ENCODE results near the gene ZNF329. TPM values are rescaled to one million over a fixed set of nuclear protein-coding genes. Genes with fewer than 3 reads are reported as not detected.

The ZNF329 gene
- total RNA-seq, 2 donors from 2014 or later: 16.7 to 24.7 TPM

DNA sequence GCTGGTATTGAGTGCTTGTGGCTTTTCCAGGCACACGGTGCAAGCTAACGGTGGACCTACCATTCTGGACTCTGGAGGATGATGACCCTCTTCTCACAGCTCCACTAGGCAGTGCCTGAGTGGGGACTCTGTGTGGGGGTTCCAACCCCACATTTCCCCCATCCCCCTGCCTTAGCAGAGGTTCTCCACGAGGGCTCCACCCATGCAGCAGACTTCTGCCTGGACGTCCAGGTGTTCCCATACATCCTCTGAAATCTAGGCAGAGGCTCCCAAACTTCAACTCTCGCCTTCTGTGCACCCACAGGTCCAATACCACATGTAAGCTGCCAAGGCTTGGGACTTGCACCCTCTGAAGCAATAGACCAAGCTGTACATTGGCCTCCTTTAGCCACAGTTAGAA is 27.2 kb downstream of the ZNF329 start:
- Histone ChIP-seq H3K9me3 (ENCODE audit: control insufficient read depth, low read length) (peaks cover 88% of the 10 kb centered on the region), H3K27me3 (ENCODE audit: control insufficient read depth, insufficient read depth, low read length, poor library complexity, severe bottlenecking) (no peaks in the 10 kb centered on the region), H3K36me3 (ENCODE audit: control insufficient read depth, insufficient read depth, low read length) (peaks cover 21% of the 10 kb centered on the region), H3K4me3 (ENCODE audit: low read length) (no peak overlapping the region), H3K4me1 (ENCODE audit: control insufficient read depth, insufficient read depth, low read length) (no peaks in the 10 kb centered on the region), H3K27ac (ENCODE audit: low read depth, low read length) (no peak overlapping the region), H3K9ac (ENCODE audit: extremely low read depth, low read length, poor library complexity, severe bottlenecking) (no peak overlapping the region)
- TF ChIP-seq CTCF (conservative IDR thresholded peaks at IDR 0.05): no peak
- Mint-ChIP-seq H3K27me3 (ENCODE audit: insufficient read depth) (peaks cover 2% of the 10 kb centered on the region), H3K27ac (no peak overlapping the region), H3K9me3 (peaks cover 96% of the 10 kb centered on the region), H3K4me3 (no peak overlapping the region), H3K4me1 (no peaks in the 10 kb centered on the region), H3K36me3 (ENCODE audit: low read depth) (peaks cover 29% of the 10 kb centered on the region)
- DNase-seq: no peak
- 63 to 64% methylated on average over 5 of the region's 5 CpGs for WGBS, 2 experiments (ENCODE audit: insufficient coverage in 1 of 2, insufficient read length in 1 of 2)

DNA sequence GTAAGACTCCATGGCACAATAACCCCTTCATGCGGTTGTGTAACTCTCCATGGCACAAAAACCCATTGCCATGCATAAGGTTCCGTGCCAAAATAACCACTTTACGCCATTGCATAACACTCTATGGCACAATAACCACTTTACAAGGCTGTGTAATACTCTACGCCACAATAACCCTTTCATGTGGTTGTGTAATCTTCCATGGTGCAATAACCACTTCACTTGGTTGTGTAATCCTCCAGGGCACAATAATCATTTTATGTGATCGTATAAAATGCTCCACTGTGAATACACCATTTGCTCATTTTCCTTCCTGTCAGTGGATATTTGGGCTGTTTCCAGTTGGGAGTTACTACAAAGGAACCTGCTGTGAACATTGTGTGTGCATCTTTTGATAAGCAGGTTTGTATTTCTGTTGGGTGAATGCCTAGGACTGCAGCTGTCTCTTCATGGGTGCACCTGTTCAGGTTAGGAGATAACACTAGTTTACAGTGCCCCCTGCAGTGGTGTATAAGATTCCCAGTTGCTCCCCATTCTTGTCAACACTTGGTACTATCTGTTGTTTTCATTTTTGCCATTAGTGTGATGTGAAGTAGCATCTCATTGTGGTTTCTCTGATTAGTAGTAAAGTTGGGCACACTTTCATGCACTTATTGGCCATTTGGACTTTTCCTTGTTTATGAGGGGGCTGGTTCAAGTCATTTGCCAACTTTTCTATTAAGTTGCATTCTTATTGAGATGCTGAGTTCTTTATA is 31.4 kb downstream of the ZNF329 start:
- Histone ChIP-seq H3K9ac (ENCODE audit: extremely low read depth, low read length, poor library complexity, severe bottlenecking) (no peak overlapping the region), H3K9me3 (ENCODE audit: control insufficient read depth, low read length) (peaks cover 74% of the 10 kb centered on the region), H3K4me3 (ENCODE audit: low read length) (no peak overlapping the region), H3K36me3 (ENCODE audit: control insufficient read depth, insufficient read depth, low read length) (no peaks in the 10 kb centered on the region), H3K27me3 (ENCODE audit: control insufficient read depth, insufficient read depth, low read length, poor library complexity, severe bottlenecking) (no peaks in the 10 kb centered on the region), H3K27ac (ENCODE audit: low read depth, low read length) (no peak overlapping the region), H3K4me1 (ENCODE audit: control insufficient read depth, insufficient read depth, low read length) (no peaks in the 10 kb centered on the region)
- Mint-ChIP-seq H3K27ac (no peak overlapping the region), H3K27me3 (ENCODE audit: insufficient read depth) (peaks cover 13% of the 10 kb centered on the region), H3K9me3 (peaks cover 89% of the 10 kb centered on the region), H3K36me3 (ENCODE audit: low read depth) (no peaks in the 10 kb centered on the region), H3K4me3 (no peak overlapping the region), H3K4me1 (no peaks in the 10 kb centered on the region)
- no peak for DNase-seq
- no peak for TF ChIP-seq CTCF (conservative IDR thresholded peaks at IDR 0.05)
- WGBS, 2 experiments (ENCODE audit: insufficient coverage in 1 of 2, insufficient read length in 1 of 2): 90 to 92% methylated on average over 4 to 5 of the region's 5 CpGs

DNA sequence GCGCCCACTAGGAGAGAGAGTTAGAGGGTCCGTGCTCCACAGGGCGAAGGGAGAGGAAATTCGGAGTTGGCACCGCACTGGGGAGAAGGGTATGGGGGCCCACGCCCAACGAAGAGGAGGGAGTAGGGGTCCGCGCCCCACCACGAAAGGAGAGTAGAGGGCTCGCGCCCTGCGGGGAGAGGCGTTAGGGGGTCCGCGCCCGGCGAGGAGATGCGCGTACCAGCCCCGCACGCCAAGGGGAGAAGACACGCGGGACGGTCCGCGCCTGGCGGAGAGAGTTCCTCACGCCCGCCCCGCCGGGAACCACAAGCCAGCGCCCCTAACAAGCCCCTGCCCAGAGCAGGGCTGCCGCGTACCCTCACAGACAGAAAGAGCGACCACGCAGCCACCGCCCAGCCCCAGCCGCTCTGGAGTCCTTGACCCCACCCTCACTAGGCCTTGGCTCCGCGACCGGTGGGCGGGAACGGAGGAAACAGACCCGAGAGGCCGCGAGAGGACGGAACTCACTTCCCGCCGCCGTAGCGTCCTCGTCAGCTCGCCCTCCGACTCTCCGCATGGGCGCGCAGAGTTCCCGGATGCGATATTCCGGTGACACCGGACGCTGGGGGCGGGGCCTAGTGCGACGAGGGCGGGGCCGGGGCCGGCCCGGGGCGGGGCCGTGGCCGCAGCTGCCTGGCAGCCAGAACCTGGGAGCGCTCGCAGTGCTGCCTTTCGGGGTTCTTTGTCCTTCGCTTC is 32.6 kb downstream of the ZNF329 start:
- Histone ChIP-seq H3K36me3 (ENCODE audit: control insufficient read depth, insufficient read depth, low read length) (no peaks in the 10 kb centered on the region), H3K9ac (ENCODE audit: extremely low read depth, low read length, poor library complexity, severe bottlenecking) (no peak overlapping the region), H3K4me1 (ENCODE audit: control insufficient read depth, insufficient read depth, low read length) (no peaks in the 10 kb centered on the region), H3K27me3 (ENCODE audit: control insufficient read depth, insufficient read depth, low read length, poor library complexity, severe bottlenecking) (no peaks in the 10 kb centered on the region), H3K27ac (ENCODE audit: low read depth, low read length) (no peak overlapping the region), H3K4me3 (ENCODE audit: low read length) (no peak overlapping the region), H3K9me3 (ENCODE audit: control insufficient read depth, low read length) (peaks cover 62% of the 10 kb centered on the region)
- H3K27me3 Mint-ChIP-seq (ENCODE audit: insufficient read depth): peaks cover 13% of the 10 kb centered on the region
- no peak overlapping the region for H3K27ac Mint-ChIP-seq
- no peak for DNase-seq
- peaks cover 85% of the 10 kb centered on the region for H3K9me3 Mint-ChIP-seq
- H3K4me3 Mint-ChIP-seq: no peak overlapping the region
- no peak for TF ChIP-seq CTCF (conservative IDR thresholded peaks at IDR 0.05)
- no peaks in the 10 kb centered on the region for H3K36me3 Mint-ChIP-seq (ENCODE audit: low read depth)
- 84 to 91% methylated on average over 33 to 76 of the region's 77 CpGs for WGBS, 2 experiments (ENCODE audit: insufficient coverage in 1 of 2, insufficient read length in 1 of 2)
- H3K4me1 Mint-ChIP-seq: no peaks in the 10 kb centered on the region

All from endodermal cell (in vitro differentiated cells).